ENCODE results near the gene NIFK. TPM values are rescaled to one million over a fixed set of nuclear protein-coding genes. Genes with fewer than 3 reads are reported as not detected.
"Not testable (repeated sequence)": the region's sequence is repeated elsewhere in the genome, so short reads cannot be mapped to it uniquely, and the experiment has no call there.

NIFK gene
- total and polyA plus RNA-seq, 2 donors: 28.1 to 72.0 TPM

DNA sequence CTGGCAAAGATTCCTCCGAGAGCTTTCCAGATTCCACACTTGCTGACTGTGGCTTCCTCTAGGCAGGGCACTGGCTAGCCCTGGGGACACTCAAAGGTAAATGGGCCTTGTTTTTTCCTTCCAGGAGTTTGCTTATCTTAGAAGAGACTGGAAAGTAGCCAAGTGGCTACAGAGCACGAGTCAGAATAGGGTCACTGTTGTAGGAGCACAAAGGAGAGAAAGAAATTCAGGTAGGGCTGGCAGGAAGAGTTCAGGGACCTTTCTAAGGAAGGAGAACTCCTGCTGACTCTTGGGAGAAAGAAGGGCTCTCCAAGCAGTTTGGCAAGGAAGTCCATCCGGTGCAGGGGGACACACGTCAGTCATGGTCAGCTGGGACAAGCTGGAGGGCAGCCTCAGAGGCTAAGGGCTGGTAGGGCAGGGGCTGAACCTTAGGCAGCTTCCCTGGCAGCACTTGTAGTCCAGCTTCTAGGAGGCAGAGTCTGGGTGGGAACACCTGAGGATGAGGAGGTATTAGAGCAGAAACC lies 39.5 kb downstream of the NIFK start:
- Histone ChIP-seq H3K4me1 (ENCODE audit: insufficient read depth) (no peaks in the 10 kb centered on the region), H3K4me3 (ENCODE audit: low read depth, low read length) (no peak overlapping the region), H3K27ac (ENCODE audit: low read depth) (no peak overlapping the region), H3K36me3 (ENCODE audit: insufficient read depth) (no peaks in the 10 kb centered on the region)
- WGBS: 40% methylated on average over 4 of the region's 4 CpGs
- no peak for DNase-seq (ENCODE audit: extremely low spot score)

DNA sequence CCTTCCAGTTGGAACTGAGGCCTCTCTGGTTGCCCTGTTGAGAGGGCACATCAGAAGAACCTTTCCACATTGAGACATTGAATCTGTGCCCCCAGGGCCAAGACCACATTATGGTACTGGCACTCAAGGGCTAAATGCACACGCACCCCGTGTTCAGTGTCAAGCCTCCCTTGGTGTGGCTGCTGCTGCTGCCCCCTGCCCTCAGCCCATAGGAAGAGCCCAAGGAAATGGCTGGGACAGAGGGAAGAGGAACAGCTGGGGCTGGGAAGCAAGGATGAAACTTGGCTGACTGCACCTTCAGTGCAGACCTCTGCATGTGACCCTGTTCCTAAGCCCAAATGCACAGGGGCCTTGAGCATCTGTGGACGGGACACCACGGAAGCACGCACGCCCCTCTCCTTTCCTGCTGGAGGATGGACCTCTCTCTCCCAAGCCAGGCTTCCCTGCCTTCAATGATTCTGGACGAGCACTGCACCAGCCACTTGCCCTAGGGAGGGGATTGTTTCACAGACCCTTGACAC lies 40.2 kb downstream of the NIFK start:
- no peak for DNase-seq (ENCODE audit: extremely low spot score)
- Histone ChIP-seq H3K4me3 (ENCODE audit: low read depth, low read length) (no peak overlapping the region), H3K36me3 (ENCODE audit: insufficient read depth) (no peaks in the 10 kb centered on the region), H3K4me1 (ENCODE audit: insufficient read depth) (no peaks in the 10 kb centered on the region), H3K27ac (ENCODE audit: low read depth) (no peak overlapping the region)
- 82% methylated on average over 7 of the region's 7 CpGs for WGBS

DNA sequence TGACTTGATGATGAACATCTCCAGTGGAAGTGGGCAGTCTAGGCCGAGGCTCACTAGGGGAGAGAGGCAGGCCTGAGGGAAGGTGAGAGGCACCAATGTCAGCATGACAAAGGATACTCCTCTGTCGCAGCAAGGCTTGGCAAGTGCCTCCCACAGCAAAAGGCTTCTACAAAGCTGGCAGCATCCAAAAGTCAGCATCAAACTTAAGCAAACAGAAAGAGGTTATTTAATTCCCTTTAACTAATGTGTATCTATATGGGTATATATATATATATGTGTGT lies 41.6 kb downstream of the NIFK start:
- Histone ChIP-seq H3K4me1 (ENCODE audit: insufficient read depth) (no peaks in the 10 kb centered on the region), H3K36me3 (ENCODE audit: insufficient read depth) (no peaks in the 10 kb centered on the region), H3K4me3 (ENCODE audit: low read depth, low read length) (no peak overlapping the region), H3K27ac (ENCODE audit: low read depth) (no peak overlapping the region)
- 67% methylated on average over 2 of the region's 2 CpGs for whole genome bisulfite sequencing
- no peak for DNase-seq (ENCODE audit: extremely low spot score)

DNA sequence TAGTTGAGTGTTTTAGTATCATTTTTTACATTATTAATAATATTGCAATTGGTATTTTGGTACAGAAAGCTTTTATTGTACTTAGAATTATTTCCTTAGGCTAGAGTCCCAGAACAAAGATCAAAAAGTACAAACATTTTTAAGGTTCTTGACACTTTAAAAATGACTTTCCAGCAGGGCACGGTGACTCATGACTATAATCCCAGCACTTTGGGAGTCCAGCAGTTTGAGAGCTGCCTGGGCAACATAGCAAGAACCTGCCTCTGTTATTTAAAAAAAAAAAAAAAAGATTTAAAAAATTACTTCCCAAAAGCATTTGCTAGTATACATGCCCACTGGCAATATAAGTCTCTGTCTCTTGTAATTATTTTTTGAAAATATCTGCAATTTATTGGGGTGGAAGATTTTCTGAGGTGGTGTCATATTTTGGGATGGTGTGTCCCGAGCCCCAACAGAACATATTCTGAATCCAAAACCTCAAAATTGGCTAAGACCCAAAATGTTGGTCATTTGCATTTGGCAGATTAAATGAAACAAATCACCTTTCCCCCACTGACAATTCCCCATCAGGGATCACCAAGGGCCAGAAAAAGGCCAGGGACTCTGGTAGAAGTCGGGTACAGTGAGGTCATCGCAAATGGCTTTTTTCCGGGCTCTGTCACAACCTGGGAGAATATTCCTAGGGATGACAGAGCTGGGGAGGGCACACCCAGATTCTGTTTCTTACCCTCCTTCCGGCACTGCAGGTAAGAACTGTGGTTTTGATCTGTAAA lies 42.1 kb downstream of the NIFK start:
- 74% methylated on average over 6 of the region's 6 CpGs for WGBS
- no peak overlapping the region for H3K27ac ChIP-seq (ENCODE audit: low read depth)
- DNase-seq (ENCODE audit: extremely low spot score): no peak

DNA sequence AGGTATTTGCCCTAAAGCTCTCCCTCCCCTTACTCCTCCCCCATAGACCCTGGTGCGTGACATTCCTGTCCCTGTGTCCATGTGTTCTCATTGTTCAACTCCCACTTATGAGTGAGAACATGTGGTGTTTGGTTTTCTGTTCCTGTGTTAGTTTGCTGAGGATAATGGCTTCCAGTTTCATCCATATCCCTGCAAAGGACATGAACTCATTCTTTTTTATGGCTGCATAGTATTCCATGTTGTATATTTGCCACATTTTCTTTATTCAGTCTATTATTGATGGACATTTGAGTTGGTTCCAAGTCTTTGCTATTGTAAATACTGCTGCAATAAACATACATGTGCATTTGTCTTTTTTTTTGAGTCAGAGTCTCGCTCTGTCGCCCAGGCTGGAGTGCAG lies 46.1 kb downstream of the NIFK start:
- not testable (repeated sequence) for DNase-seq (ENCODE audit: extremely low spot score); H3K4me1 ChIP-seq (ENCODE audit: insufficient read depth); H3K36me3 ChIP-seq (ENCODE audit: insufficient read depth); H3K4me3 ChIP-seq (ENCODE audit: low read depth, low read length); H3K27ac ChIP-seq (ENCODE audit: low read depth)
- WGBS: 98% methylated on average over 3 of the region's 3 CpGs

More for the DNA sequence above, 42.1 kb downstream of the NIFK start:
- H3K36me3 ChIP-seq (ENCODE audit: insufficient read depth): no peaks in the 10 kb centered on the region
- no peak overlapping the region for H3K4me3 ChIP-seq (ENCODE audit: low read depth, low read length)
- H3K4me1 ChIP-seq (ENCODE audit: insufficient read depth): no peaks in the 10 kb centered on the region

DNA sequence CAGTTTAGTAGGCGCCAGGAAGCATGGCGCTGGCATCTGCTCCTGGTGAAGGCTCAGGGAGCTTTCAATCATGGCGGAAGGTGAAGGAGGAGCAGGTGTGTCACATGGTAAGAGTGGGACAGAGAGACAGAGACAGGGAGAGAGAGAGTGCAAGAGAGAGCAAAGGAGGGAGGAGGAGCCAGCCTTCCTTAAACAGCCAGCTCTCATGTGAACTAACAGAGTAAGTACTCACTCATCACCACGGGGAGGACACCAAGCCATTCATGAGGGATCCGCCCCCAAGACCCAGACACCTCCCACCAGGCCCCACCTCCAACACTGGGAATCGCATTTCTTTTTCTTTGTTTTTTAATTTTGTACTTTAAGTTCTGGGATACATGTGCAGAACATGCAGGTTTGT lies 46.6 kb downstream of the NIFK start:
- WGBS: 90% methylated on average over 6 of the region's 6 CpGs
- no peak for DNase-seq (ENCODE audit: extremely low spot score)
- Histone ChIP-seq H3K27ac (ENCODE audit: low read depth) (no peak overlapping the region), H3K4me3 (ENCODE audit: low read depth, low read length) (no peak overlapping the region), H3K4me1 (ENCODE audit: insufficient read depth) (no peaks in the 10 kb centered on the region), H3K36me3 (ENCODE audit: insufficient read depth) (no peaks in the 10 kb centered on the region)

DNA sequence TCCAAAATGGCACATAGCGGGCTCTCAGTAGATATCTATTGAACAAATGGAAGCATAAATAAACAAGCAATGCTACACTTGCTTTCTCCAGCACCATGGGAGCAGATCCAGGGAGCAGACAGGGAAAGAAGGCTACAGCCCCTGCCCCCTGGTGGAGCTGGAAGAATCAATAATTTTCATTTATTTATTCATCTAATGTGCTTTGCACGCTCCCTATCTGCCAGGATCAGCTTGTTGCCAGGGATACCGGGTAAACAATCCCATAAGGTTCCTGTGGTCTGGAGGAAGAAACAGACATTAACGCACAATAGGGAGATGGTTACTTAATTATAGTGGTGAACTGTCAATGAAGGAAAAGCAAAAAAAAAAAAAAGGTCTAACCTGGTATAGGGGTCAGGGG lies 47.3 kb downstream of the NIFK start:
- no peaks in the 10 kb centered on the region for H3K36me3 ChIP-seq (ENCODE audit: insufficient read depth)
- H3K27ac ChIP-seq (ENCODE audit: low read depth): no peak overlapping the region
- no peak for DNase-seq (ENCODE audit: extremely low spot score)
- H3K4me3 ChIP-seq (ENCODE audit: low read depth, low read length): no peak overlapping the region
- no peaks in the 10 kb centered on the region for H3K4me1 ChIP-seq (ENCODE audit: insufficient read depth)
- 35% methylated on average over 4 of the region's 4 CpGs for WGBS

DNA sequence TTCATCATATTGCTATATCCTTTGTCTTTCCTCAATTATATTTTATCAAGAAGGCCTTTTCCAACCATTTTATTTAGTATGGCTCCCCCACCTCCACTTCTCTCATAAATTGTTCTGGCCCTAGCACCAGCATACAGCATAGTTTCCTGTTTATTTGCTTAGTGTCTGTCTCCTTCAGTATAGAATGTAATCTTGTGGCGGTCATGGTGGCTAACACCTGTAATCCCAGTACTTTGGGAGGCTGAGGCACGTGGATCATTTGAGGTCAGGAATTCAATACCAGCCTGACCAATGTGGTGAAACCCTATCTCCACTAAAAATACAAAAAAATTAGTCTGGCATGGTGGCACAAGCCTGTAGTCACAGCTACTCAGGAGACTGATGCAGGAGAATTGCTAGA lies 47.9 kb downstream of the NIFK start:
- WGBS: 95% methylated on average over 2 of the region's 2 CpGs
- Histone ChIP-seq H3K36me3 (ENCODE audit: insufficient read depth) (no peaks in the 10 kb centered on the region), H3K27ac (ENCODE audit: low read depth) (no peak overlapping the region), H3K4me3 (ENCODE audit: low read depth, low read length) (no peak overlapping the region), H3K4me1 (ENCODE audit: insufficient read depth) (no peaks in the 10 kb centered on the region)
- DNase-seq (ENCODE audit: extremely low spot score): no peak

DNA sequence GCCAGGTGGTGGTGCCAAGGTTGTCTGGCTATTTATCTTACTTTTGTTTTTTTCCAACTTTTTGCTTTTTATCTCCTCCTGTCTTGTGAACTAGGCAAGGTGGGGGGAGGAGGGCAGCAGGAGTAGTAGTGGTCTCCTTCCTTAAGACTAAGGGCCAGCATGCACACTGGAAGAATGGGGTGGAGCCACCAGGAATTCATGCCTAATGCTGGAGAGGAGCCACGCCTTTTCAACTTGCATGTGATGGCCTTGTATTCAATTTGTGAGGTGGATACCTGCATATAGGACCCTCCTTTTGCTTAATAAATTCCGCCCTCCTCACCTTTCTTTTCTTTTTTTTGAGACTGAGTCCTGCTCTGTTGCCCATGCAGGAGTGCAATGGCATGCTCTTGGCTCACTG lies 49.8 kb downstream of the NIFK start:
- no peaks in the 10 kb centered on the region for H3K4me1 ChIP-seq (ENCODE audit: insufficient read depth)
- H3K36me3 ChIP-seq (ENCODE audit: insufficient read depth): no peaks in the 10 kb centered on the region
- H3K4me3 ChIP-seq (ENCODE audit: low read depth, low read length): no peak overlapping the region
- no peak for DNase-seq (ENCODE audit: extremely low spot score)
- 90% methylated on average over 2 of the region's 2 CpGs for WGBS
- H3K27ac ChIP-seq (ENCODE audit: low read depth): no peak overlapping the region

DNA sequence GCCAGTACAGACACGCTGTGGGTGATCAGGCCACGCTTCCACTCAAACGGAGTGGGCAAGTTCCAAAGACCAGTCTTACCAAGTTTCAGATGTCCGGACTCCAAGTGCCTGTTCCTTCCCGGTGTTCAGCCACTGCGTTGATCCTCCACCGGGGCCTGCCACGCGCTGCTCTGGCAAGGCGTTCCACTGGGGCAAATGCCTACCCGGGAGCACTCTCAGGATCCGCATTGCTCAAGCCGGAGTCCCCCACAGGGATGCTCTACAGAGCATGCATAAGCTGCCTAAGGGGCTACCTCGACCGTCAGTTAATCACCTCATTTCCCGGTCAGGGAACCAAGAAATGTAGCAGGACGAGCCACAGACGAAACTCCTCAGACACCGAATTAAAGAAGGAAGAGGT lies 50.5 kb downstream of the NIFK start:
- Histone ChIP-seq H3K27ac (ENCODE audit: low read depth) (no peak overlapping the region), H3K36me3 (ENCODE audit: insufficient read depth) (no peaks in the 10 kb centered on the region), H3K4me3 (ENCODE audit: low read depth, low read length) (no peak overlapping the region), H3K4me1 (ENCODE audit: insufficient read depth) (no peaks in the 10 kb centered on the region)
- no peak for DNase-seq (ENCODE audit: extremely low spot score)
- 83% methylated on average over 19 of the region's 19 CpGs for WGBS

DNA sequence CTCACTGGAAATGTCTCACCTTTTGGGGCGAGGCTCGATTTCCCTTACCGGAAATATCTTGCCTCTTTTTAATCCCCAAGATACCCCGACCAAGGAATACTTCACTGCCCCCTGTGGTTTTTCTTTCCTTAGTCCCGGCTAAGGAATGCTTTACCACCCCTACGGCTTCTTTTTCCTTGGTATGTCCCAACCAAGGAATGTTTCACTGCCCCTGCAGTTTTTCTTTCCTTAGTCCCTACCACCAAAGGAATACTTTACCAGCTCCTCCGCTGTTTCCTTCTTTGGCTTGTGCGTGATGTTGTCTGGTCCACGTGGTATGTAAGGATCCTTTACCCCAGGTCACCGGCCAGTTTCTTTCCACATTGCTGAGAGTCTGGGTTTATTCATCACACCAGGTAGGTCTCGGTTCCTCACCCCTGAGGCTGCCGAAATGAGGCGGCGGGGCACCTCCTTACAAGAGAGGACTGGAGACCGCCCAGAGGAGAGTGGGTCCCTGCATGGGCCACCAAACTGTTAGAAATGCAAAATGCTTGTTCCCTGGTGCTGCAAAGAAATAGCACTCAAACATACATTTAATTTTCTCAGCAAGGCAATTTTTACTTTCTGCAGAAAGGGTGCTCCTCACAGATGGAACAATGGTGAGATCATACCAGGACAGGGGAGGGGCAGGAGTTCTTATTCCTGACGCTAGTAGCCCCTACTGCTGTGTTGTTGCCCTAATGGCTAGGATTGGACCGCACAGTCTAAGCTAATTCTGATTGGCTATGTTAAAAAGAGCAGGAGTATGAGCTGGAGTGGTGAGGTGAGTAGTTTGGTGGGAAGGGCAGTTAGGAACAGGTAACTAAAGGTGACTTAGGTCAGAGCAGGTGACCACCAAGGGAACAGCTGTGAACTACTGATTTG lies 54.0 kb downstream of the NIFK start:
- no peak for DNase-seq (ENCODE audit: extremely low spot score)
- WGBS: 94% methylated on average over 17 of the region's 17 CpGs
- Histone ChIP-seq H3K4me3 (ENCODE audit: low read depth, low read length) (no peak overlapping the region), H3K36me3 (ENCODE audit: insufficient read depth) (no peaks in the 10 kb centered on the region), H3K4me1 (ENCODE audit: insufficient read depth) (no peaks in the 10 kb centered on the region), H3K27ac (ENCODE audit: low read depth) (no peak overlapping the region)

DNA sequence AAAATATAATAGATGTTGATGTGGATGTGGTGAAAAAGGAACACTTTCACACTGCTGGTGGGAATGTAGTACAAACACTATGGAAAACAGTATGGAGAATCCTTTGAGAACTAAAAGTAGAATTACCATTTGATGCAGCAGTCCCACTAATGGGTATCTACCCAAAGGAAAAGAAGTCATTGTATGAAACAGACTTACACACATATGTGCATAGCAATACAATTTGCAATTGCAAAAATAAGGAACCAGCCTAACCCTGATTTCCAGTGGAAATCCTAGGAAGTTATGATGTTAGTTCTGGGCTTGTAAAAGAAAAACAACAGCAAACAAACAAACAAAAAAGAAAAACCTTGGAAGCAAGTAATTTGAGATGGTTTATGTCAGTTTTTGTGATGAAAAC lies 58.8 kb downstream of the NIFK start:
- Histone ChIP-seq H3K4me3 (ENCODE audit: low read depth, low read length) (no peak overlapping the region), H3K27ac (ENCODE audit: low read depth) (peak overlapping the region; percentile 23), H3K4me1 (ENCODE audit: insufficient read depth) (no peaks in the 10 kb centered on the region), H3K36me3 (ENCODE audit: insufficient read depth) (no peaks in the 10 kb centered on the region)
- DNase-seq (ENCODE audit: extremely low spot score): no peak
